GM11168 (cell line): ENCODE results near the gene TBCA.

ENCODE experiments used
- in situ Hi-C: fragments of 300-500 bp; cut with MboI; formaldehyde crosslinking; loops from one replicate; pipeline ENCODE4 v1.12.0; 2022; ENCODE audit warnings: low sequenced_read_pairs; ENCODE audit not compliant: unreplicated experiment

The TBCA gene

GRCh38 chr5:77645158-77645994 is 130.8 kb downstream of the TBCA start:
- in situ Hi-C loops = loop anchor here (25.0 kb wide), 1 partner anchor 317 kb away; no protein-coding TSS in a partner anchor

- in situ Hi-C loops = loop anchor here (25.0 kb wide), 1 partner anchor 318 kb away; no protein-coding TSS in a partner anchor
These were observed 131.6 kb downstream of the TBCA start for GRCh38 chr5:77644371-77645157.

GRCh38 chr5:77643654-77644370 is 132.3 kb downstream of the TBCA start:
- in situ Hi-C loops = loop anchor here (25.0 kb wide), 1 partner anchor 318 kb away; no protein-coding TSS in a partner anchor

- in situ Hi-C loops = loop anchor here (25.0 kb wide), 1 partner anchor 319 kb away; no protein-coding TSS in a partner anchor
These were observed 133.1 kb downstream of the TBCA start for GRCh38 chr5:77642738-77643653.

GRCh38 chr5:77641963-77642737 is 134.0 kb downstream of the TBCA start:
- in situ Hi-C loops = loop anchor here (25.0 kb wide), 1 partner anchor 320 kb away; no protein-coding TSS in a partner anchor

GRCh38 chr5:77641397-77641943 is 134.7 kb downstream of the TBCA start:
- in situ Hi-C loops = loop anchor here (25.0 kb wide), 1 partner anchor 321 kb away; no protein-coding TSS in a partner anchor
